Measurements from ENCODE around the gene KLHL26. TPM values are rescaled to one million over a fixed set of nuclear protein-coding genes. Genes with fewer than 3 reads are reported as not detected.

Gene KLHL26
- total RNA-seq, 1 experiment from 2014 or later, result 10.7 TPM

DNA sequence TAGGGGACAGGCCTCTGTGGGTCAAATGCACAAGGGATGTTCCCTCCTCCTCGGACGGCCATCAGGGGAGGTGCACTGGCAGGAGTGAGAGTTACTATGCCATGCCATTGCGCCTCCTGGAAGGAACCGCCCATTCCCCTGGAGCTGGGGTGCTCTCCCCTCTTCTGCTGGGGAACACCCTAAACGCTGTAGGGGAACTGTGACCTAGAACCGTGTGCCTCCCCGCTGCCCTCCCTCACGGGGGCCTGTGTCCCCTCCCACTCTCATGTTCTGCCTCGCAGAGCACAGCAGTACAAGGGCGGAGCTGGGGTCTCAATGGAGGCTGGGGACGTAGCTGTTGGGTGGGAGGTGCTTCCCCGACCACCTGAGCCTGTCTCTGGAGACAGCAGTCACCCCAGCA, 29.5 kb downstream of the KLHL26 start:
- no peak overlapping the region for H3K27ac Mint-ChIP-seq
- H3K18ac ChIP-seq (ENCODE audit: insufficient read length, low read depth, low read length), result no peak overlapping the region
- H4K91ac ChIP-seq (ENCODE audit: insufficient read length, low read depth, low read length), result no peak overlapping the region
- H4K5ac ChIP-seq (ENCODE audit: insufficient read length, low read depth, low read length), result no peak overlapping the region
- no peak overlapping the region for H2BK15ac ChIP-seq (ENCODE audit: low read depth, low read length)
- H4K20me1 ChIP-seq (ENCODE audit: control insufficient read depth, insufficient read depth, insufficient read length), result no peaks in the 10 kb centered on the region
- H3K56ac ChIP-seq (ENCODE audit: insufficient read length, low read depth, low read length), result no peak overlapping the region
- H3K36me3 Mint-ChIP-seq (ENCODE audit: insufficient read depth in 1 of 3, low read depth in 3 of 3), result peaks cover 0 to 21% (median 14%) of the 10 kb centered on the region in 3 experiments; a peak in 5 of 7 replicates
- H3K23ac ChIP-seq (ENCODE audit: insufficient read length, low read depth, low read length), result no peak overlapping the region
- H3K27me3 Mint-ChIP-seq (ENCODE audit: low read depth), result no peaks in the 10 kb centered on the region
- H4K8ac ChIP-seq (replicated peaks; ENCODE audit: insufficient read length, low read depth, low read length), result no peak overlapping the region
- no peaks in the 10 kb centered on the region for H3K9me3 ChIP-seq (ENCODE audit: control insufficient read depth, low read depth, low read length)
- no peaks in the 10 kb centered on the region for H3K79me2 ChIP-seq (ENCODE audit: insufficient read depth, low read length)
- H3T11ph ChIP-seq (ENCODE audit: low read length), result no peak overlapping the region
- H3K14ac ChIP-seq (ENCODE audit: insufficient read depth, low read length), result no peak overlapping the region; the same call in 1 of the 2 replicates
- H2AFZ ChIP-seq (ENCODE audit: low read length), result no peak overlapping the region
- no peak overlapping the region for H2AK5ac ChIP-seq (ENCODE audit: insufficient read length, low read length)
- DNase-seq, result no peak
- H2BK12ac ChIP-seq (ENCODE audit: insufficient read length, low read depth, low read length), result no peak overlapping the region
- no peak overlapping the region for H3K27ac ChIP-seq (ENCODE audit: insufficient read length, low read depth, low read length)
- H3K27me3 ChIP-seq (ENCODE audit: insufficient read depth, low read length), result no peaks in the 10 kb centered on the region
- H3K9me3 Mint-ChIP-seq, result no peaks in the 10 kb centered on the region
- H3K4me1 Mint-ChIP-seq, result peaks cover 3 to 5% of the 10 kb centered on the region in 2 experiments
- H3K4me1 ChIP-seq (ENCODE audit: insufficient read depth, low read length), result no peaks in the 10 kb centered on the region
- no peak overlapping the region for H2BK20ac ChIP-seq (ENCODE audit: low read depth, low read length, poor library complexity, severe bottlenecking)
- no peak overlapping the region for H2BK120ac ChIP-seq (ENCODE audit: low read depth, low read length, poor library complexity, severe bottlenecking)
- no peak overlapping the region for H3K4me3 Mint-ChIP-seq
- H2BK5ac ChIP-seq (ENCODE audit: insufficient read length, low read length), result no peak overlapping the region
- H3K4me2 ChIP-seq (ENCODE audit: insufficient read depth, insufficient read length, low read length), result no peak overlapping the region
- no peak overlapping the region for H3K4ac ChIP-seq (ENCODE audit: low read depth, low read length)
- no CpG with 5 or more reads among the region's 12 CpGs for WGBS (ENCODE audit: extremely low coverage, insufficient read length, low lambda C conversion rate)
- no peaks in the 10 kb centered on the region for H3K23me2 ChIP-seq (ENCODE audit: insufficient read length, low read depth, low read length, poor library complexity, severe bottlenecking)
- no peak overlapping the region for H3K9ac ChIP-seq (ENCODE audit: extremely low read depth, insufficient read length, low read length)
- H3K79me1 ChIP-seq (ENCODE audit: insufficient read depth, low read depth, low read length, poor library complexity, severe bottlenecking), result no peaks in the 10 kb centered on the region
- TF ChIP-seq, protein P1, sequence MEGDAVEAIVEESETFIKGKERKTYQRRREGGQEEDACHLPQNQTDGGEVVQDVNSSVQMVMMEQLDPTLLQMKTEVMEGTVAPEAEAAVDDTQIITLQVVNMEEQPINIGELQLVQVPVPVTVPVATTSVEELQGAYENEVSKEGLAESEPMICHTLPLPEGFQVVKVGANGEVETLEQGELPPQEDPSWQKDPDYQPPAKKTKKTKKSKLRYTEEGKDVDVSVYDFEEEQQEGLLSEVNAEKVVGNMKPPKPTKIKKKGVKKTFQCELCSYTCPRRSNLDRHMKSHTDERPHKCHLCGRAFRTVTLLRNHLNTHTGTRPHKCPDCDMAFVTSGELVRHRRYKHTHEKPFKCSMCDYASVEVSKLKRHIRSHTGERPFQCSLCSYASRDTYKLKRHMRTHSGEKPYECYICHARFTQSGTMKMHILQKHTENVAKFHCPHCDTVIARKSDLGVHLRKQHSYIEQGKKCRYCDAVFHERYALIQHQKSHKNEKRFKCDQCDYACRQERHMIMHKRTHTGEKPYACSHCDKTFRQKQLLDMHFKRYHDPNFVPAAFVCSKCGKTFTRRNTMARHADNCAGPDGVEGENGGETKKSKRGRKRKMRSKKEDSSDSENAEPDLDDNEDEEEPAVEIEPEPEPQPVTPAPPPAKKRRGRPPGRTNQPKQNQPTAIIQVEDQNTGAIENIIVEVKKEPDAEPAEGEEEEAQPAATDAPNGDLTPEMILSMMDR (conservative IDR thresholded peaks at IDR 0.05), result no peak

Measured in H9 (cell line).